ENCODE measurements around the gene STXBP1. TPM values are rescaled to one million over a fixed set of nuclear protein-coding genes. Genes with fewer than 3 reads are reported as not detected.

STXBP1 gene
- total and polyA plus RNA-seq, 2 of the 13 experiments (the other 11 are each of a cell fraction or from before 2014, with no cell fraction given), result 2.9 TPM

- TF ChIP-seq ZSCAN31 (CRISPR knock-in tag; IDR thresholded peaks at IDR 0.05; ENCODE audit: low read depth) (peak; percentile 82; the same call in 1 of the 2 replicates), SETDB1 (CRISPR knock-in tag; IDR thresholded peaks at IDR 0.05; ENCODE audit: borderline replicate concordance) (no peak), ZNF329 (CRISPR knock-in tag; IDR thresholded peaks at IDR 0.05; ENCODE audit: low read depth) (no peak; the same call in 1 of the 2 replicates), ZNF687 (CRISPR knock-in tag; IDR thresholded peaks at IDR 0.05) (peak; percentile 98), ADNP (CRISPR knock-in tag; IDR thresholded peaks at IDR 0.05) (no peak), MZF1 (CRISPR knock-in tag; IDR thresholded peaks at IDR 0.05; ENCODE audit: borderline replicate concordance) (no peak), KLF11 (CRISPR knock-in tag; IDR thresholded peaks at IDR 0.05) (peak; percentile 71; the same call in 1 of the 2 replicates), ZNF570 (CRISPR knock-in tag; IDR thresholded peaks at IDR 0.05; ENCODE audit: borderline replicate concordance) (no peak), ZNF207 (IDR thresholded peaks at IDR 0.05; ENCODE audit: borderline replicate concordance) (no peak), JDP2 (CRISPR knock-in tag; IDR thresholded peaks at IDR 0.05; ENCODE audit: borderline replicate concordance) (no peak), RERE (CRISPR knock-in tag; IDR thresholded peaks at IDR 0.05; ENCODE audit: low read depth) (no peak), ZNF749 (CRISPR knock-in tag; IDR thresholded peaks at IDR 0.05; ENCODE audit: borderline replicate concordance) (0 out of 2 replicates have a peak, but pooled peaks have one; percentile 37), ZNF101 (CRISPR knock-in tag; IDR thresholded peaks at IDR 0.05; ENCODE audit: borderline replicate concordance, low read depth) (no peak), ZNF451 (CRISPR knock-in tag; IDR thresholded peaks at IDR 0.05) (peak; percentile 78; the same call in 1 of the 2 replicates), ZNF768 (CRISPR knock-in tag; IDR thresholded peaks at IDR 0.05) (peak; percentile 97), ZNF460 (CRISPR knock-in tag; IDR thresholded peaks at IDR 0.05; ENCODE audit: borderline replicate concordance) (no peak), ZNF326 (CRISPR knock-in tag; IDR thresholded peaks at IDR 0.05; ENCODE audit: borderline replicate concordance) (no peak)
- TF ChIP-seq, protein P1, sequence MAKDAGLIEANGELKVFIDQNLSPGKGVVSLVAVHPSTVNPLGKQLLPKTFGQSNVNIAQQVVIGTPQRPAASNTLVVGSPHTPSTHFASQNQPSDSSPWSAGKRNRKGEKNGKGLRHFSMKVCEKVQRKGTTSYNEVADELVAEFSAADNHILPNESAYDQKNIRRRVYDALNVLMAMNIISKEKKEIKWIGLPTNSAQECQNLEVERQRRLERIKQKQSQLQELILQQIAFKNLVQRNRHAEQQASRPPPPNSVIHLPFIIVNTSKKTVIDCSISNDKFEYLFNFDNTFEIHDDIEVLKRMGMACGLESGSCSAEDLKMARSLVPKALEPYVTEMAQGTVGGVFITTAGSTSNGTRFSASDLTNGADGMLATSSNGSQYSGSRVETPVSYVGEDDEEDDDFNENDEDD (CRISPR knock-in tag; IDR thresholded peaks at IDR 0.05; ENCODE audit: borderline replicate concordance), result peak; percentile 87; the same call in 1 of the 2 replicates
Observed at GRCh38 chr9:127608104-127608966, 3.7 kb upstream of the STXBP1 start (continued).

Measured in HepG2 (cell line).